ENCODE measurements around the gene SEC63.

Gene SEC63

DNA sequence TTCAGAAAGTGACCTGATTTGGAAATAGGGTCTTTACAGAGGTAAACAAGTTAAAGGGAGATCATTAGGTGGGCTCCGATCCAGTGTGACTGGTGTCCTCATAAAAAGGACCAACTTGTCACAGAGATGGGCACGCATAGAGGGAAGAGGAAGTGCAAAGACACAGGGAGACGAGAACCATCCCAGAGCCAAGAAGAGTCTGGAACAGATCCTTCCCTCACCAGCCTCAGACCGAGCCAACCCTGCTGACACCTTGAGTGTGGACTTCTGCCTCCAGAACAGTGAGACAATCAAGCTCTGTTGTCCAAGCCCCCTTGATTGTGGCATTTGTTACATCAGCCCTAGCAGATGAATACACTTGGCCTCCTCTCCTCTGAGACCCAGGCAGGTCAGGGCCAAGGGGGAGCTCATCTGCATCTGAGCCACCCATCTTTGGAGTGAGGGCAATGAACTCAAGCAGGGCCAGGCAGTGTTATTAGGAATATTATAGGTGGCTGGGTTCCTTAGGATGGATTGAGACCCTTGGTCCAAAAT, 111.7 kb downstream of the SEC63 start:
- no peak for TF ChIP-seq POLR2A (IDR thresholded peaks at IDR 0.05; ENCODE audit: low read depth, low read length)
- DNase-seq (ENCODE audit: insufficient read length, low spot score) = no peak
- FAIRE-seq = no peak

DNA sequence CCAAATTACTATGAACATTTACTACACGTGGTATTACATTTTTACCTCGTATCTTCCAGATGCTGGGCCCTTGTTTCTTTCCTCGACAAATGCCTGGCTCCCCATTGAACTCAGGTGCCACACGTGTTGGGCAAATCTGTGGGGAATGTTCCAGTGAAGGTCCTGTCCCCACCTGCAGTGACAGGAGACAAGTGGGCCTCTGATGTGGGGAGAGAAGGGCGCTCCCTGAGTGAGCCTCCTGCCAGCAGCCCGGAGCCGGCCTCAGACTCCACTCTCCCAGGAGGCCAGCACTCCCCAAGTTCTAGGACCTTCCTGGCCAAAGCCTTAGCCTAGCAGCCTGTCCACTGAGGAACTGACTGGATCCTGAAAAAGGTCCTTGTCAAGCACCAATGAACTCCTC, 112.2 kb downstream of the SEC63 start:
- FAIRE-seq = no peak
- no peak for DNase-seq (ENCODE audit: insufficient read length, low spot score)
- no peak for TF ChIP-seq POLR2A (IDR thresholded peaks at IDR 0.05; ENCODE audit: low read depth, low read length)

DNA sequence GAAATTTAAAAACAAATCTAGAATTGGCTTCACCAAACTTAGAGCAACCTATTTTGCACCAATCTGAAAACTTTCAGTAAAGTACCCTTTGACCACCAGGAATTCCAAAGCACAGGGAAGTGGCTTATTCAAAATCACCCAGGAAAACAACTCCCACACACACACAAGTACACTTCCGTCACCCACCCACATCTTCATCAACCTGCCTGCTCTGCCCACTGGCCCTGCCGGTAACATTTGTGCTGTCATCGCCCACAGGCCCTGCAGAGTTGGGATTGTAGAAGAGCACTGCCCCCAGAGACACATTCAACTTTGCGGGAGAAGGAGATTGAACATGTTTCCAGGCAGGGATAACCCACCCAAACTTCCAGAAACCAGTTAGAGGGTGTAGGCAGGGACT, 114.6 kb downstream of the SEC63 start:
- no peak for DNase-seq (ENCODE audit: insufficient read length, low spot score)
- no peak for FAIRE-seq
- no peak for TF ChIP-seq POLR2A (IDR thresholded peaks at IDR 0.05; ENCODE audit: low read depth, low read length)

DNA sequence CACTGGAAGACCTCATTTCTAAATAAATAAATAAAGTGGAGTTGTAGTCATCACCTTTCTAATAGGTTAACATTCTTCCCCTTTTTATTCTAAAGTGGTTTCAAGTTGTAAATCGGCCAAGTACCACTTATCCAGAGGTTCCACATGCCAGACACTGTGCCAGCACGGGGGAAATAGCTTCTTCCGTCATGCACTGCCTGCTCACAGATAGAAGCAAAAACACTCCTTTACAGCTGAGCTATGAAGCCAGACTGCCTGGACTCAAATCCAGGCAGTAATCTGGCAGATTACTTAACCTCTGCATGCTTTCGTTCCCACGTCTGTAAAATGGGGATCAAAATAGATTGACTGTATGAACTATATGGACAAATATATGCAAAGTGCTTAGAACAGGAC, 116.7 kb downstream of the SEC63 start:
- FAIRE-seq (no peak), DNase-seq (ENCODE audit: insufficient read length, low spot score) (no peak)
- no peak for TF ChIP-seq POLR2A (IDR thresholded peaks at IDR 0.05; ENCODE audit: low read depth, low read length)

DNA sequence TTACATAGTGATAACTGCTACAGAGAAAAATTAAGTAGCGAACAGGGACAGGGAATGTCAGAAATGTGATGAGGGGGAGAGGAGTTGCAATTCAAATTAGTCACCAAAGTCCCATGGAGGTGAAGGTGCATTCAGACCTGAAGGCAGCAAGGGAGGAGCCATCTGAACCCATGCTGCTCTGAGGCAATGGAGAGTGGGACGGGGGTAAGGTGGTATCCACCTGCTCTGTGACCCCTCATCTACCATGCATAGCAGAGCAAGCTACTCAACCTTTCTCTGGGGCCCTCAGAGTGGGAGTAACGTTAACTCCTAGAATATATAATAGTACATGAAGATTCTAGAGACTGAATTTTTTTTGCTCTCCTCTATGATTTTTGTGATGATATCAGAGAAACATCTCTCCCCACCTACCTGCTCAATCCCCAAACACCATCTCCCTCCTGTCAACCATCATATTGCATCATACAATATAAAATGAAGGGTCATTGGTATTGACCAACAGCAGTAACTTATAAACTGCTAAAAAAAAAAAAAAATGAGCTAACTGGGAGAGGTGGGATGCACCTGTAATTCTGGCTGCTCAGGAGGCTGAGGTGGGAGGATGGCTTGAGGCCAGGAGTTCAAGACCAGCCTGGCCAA, 117.3 kb downstream of the SEC63 start:
- DNase-seq (ENCODE audit: insufficient read length, low spot score) (no peak), FAIRE-seq (no peak)
- no peak for TF ChIP-seq POLR2A (IDR thresholded peaks at IDR 0.05; ENCODE audit: low read depth, low read length)

DNA sequence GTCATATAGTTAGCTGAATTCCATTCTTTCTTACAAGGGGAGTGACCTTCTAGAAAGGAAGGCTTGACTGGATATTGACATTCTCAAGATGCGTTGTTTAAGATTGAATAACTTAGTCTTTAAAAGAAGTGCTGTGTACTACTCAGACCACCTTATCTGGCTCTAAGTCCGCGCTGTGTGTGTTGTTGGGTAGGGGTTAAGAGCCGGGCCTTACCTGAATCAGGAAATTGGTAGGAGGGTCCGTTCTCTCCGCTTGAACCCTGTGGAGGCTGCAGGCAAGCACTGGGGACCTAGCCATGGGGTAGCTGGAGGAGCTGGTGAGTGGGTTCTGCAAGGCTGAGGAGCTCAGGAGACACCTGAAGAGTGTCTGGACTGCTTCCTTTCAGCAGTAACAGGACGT, 124.9 kb downstream of the SEC63 start:
- DNase-seq (ENCODE audit: insufficient read length, low spot score) (no peak), FAIRE-seq (no peak)
- TF ChIP-seq POLR2A (IDR thresholded peaks at IDR 0.05; ENCODE audit: low read depth, low read length) = no peak

DNA sequence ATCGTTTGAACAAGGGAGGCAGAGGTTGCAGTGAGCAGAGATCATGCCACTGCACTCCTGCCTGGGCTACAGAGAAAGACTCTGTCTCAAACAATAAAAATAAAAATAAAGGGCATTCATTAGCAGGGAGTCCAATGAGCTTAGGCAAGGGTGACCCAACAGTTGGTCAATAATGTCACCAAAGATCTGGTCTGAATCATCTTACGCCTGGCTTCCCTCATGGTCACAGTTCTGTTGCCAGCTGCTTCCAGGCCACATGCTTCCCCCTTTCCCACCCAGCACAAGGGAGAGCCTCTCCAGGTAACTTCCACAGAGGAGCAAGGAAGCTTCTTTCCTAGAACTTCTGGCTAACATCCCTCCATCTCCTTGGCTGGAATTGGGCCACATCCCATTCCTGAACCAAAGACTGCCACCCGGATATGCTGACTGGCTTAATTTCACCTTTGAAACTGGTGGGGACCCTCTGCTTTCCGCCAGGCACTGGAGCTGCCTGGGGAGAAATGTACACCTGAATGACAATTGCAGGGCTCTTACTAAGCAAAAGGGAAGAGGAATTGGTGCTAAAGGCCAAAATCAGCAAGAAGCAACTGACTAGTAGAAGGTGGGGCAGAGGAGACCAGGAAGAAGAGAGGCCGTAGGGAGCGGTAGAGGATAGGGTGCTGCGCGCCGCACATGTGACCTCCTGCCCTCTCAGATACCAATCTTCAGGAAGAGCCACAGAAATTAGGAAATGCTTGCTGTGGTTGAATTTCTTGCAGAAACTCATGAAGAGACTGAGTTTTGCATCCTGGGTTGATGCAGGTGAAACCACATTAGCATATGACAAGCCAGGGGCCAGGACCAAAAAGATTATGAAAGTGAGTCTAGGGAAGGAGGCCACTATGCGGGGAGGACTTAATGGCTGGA, 125.6 kb downstream of the SEC63 start:
- FAIRE-seq (no peak), DNase-seq (ENCODE audit: insufficient read length, low spot score) (no peak)
- no peak for TF ChIP-seq POLR2A (IDR thresholded peaks at IDR 0.05; ENCODE audit: low read depth, low read length)

DNA sequence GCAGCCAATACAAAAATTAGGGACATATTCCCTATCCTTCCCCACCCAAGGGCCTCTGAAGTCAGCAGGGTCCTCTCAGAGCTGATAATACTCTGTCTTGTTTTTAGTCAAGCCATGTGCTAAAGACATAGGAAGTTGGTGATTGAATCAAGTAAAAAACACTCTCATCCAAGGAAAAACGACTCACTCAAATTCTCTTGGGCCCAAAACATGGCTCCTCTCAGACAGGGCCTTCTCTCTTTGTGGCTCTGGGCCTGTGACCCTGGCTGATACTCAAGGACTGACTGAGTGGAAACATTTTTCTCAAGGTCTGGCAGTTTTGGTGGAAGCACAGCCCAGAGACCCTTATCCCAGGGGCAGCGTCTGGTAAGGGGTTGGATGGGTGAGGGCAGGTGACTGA, 127.9 kb downstream of the SEC63 start:
- DNase-seq (ENCODE audit: insufficient read length, low spot score) (no peak), FAIRE-seq (no peak)
- no peak for TF ChIP-seq POLR2A (IDR thresholded peaks at IDR 0.05; ENCODE audit: low read depth, low read length)

DNA sequence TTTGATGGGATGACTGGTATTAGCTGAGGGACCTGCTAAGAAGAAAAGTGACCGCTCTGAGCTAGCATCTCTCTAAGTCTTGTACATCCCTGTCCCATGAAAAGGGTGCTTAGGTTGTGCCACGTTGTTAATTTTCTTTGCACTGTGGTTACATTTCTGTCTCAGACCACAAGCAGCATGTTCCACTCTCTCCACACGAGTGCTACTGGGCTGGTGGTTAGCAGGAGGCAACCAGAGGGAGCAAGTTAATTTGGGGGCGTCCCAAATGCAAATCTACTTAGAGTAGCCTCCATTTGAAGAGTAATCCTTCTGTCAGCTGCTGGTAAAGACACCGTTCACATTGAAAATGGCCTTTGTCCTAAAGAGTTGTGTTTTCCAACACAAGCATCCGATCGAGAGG, 130.5 kb downstream of the SEC63 start:
- no peak for DNase-seq (ENCODE audit: insufficient read length, low spot score)
- FAIRE-seq = no peak
- TF ChIP-seq POLR2A (IDR thresholded peaks at IDR 0.05; ENCODE audit: low read depth, low read length) = no peak

DNA sequence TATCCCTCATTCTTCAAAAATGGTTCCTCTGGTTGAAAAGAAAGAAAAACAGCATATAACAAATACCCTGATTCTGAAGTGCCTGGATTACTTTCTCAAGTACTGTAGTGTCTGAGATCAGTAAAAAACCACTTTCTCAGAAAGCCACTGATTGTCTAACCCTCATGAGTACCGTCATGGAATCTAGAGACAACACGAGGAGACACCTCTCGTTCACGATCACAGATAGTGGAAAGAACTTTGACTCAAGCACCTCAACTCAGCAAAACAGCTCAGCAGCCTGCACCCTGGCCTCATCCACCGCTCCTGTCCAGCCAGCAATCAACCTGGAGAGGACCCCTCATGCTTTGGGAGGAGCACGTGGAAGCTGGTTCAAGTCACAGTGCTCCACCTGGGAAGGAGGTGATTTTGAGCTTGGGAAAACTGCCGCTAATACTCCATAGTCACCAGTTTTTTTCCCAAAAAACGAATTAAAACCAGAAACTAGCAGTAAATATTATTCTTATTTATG, 134.9 kb downstream of the SEC63 start:
- DNase-seq (ENCODE audit: insufficient read length, low spot score) (no peak), FAIRE-seq (no peak)
- TF ChIP-seq POLR2A (IDR thresholded peaks at IDR 0.05; ENCODE audit: low read depth, low read length) = no peak

DNA sequence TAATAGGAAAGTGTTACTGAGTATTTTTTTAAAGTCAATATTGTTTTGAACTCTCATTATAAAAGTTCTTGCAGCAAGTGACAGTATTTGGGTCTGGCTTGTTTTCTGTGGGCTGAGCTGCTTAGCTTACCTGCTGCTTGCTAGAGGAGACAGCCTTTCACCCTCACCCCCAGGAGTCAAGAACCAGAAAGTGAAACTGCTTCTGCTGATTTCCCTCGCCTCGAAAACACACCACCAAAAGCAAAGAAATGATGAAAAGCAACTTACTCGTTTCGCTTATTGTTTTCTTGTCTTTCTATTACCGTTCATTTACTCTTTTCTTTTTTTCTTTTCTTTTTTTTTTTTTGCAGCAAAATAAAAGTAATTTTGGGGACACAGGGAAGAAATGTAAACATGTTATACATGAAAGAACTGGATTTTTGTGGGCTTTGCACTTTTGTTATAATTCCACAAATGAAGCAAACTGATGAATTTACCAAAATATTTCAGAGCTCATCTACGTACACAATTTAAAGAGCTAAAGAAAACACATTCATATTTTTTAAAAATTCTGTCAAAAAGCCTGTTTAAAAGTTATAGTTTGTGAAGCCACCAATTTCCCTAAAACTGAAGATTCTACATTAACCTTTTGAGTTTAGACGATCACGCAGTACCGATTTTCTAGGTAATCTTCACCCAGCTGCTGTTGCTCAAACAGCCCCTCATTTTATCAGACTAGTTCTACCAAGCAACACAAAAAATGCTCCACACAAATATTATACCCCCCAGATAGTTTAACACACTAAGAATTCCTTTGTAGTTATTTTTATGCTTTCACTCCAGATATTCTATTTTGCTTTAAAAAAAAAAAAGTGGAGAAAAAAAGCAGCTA, 135.6 kb downstream of the SEC63 start:
- DNase-seq (ENCODE audit: insufficient read length, low spot score) = no peak
- TF ChIP-seq POLR2A (IDR thresholded peaks at IDR 0.05; ENCODE audit: low read depth, low read length) = no peak
- no peak for FAIRE-seq

DNA sequence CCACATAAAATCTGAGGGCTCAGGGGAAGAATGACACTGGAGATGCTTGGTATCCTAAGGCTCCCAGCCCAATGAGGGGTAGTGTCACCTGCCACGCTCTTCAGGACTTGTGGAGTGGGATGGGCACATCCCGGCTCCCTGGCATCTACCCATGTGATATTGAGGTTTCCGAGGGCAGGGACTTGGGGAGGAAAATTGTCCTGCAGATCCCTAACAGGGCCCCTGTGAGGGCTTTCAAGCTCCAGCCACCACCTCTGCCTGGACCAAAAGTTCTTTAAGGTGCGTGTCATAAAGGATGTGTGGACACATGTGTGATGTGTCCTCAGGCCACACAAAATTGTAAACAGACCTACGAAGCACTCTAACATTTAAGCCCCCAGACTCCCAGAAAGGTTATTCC, 136.4 kb downstream of the SEC63 start:
- TF ChIP-seq POLR2A (IDR thresholded peaks at IDR 0.05; ENCODE audit: low read depth, low read length) = no peak
- FAIRE-seq (no peak), DNase-seq (ENCODE audit: insufficient read length, low spot score) (no peak)

DNA sequence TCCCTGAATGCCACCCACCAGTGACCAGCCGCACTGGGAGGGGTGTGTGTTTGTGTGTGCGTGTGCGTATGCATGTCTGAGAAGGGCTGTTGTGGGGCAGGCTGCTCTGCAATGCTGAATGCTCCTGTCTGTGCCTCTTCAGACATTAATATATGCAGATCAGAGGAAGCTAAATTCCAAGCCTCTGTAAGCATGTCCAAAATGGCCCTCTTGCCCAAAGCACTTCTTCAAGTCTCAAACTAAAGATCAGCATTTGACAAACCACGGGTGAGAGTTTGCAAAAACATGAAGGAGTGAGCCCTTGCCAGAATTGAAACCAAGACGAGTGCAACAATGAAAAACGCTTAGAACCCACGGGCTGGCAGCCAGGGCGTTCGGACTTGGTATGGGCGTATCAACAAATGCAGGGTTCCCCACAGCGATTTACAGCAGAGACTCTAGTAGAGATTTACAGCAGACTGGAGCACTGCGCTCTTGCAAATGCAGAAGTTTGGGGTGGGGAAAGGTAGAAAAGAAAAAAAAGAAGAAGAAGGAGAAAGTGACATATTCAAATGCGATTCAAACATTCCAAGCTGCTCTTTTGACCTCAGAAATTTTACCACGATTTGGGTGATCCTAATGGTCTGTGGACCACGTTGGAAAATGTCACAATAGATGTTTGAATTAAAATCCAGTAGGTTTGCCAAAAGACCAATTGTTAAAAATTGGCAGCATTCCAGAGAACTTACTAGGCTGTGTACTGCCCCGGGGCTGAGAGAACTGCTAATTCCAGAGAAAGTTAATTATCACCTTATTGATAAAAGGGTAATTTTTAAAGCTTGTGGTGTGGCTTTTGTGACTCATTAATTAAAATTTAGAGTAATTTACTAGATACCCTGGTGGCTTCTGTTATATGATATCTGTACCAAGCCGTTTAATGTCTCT, 137.4 kb downstream of the SEC63 start:
- TF ChIP-seq POLR2A (IDR thresholded peaks at IDR 0.05; ENCODE audit: low read depth, low read length) = no peak
- DNase-seq (ENCODE audit: insufficient read length, low spot score) (no peak), FAIRE-seq (no peak)
